ENCODE data around the gene NANOS2.
"Not testable (repeated sequence)": the region's sequence is repeated elsewhere in the genome, so short reads cannot be mapped to it uniquely, and the experiment has no call there.

Gene NANOS2

GRCh38 chr19:45876411-45877197 lies 38.0 kb downstream of the NANOS2 start:
- Mint-ChIP-seq H3K4me1 (peaks cover 13% of the 10 kb centered on the region), H3K9me3 (no peaks in the 10 kb centered on the region), H3K4me3 (peak overlapping the region; percentile 23), H3K27me3 (peaks cover 6% of the 10 kb centered on the region), H3K36me3 (no peaks in the 10 kb centered on the region), H3K27ac (peak overlapping the region; percentile 0)

- H3K4me3 Mint-ChIP-seq, result peak overlapping the region; percentile 23
- H3K36me3 Mint-ChIP-seq, result no peaks in the 10 kb centered on the region
- H3K27ac Mint-ChIP-seq, result peak overlapping the region; percentile 0
- no peaks in the 10 kb centered on the region for H3K9me3 Mint-ChIP-seq
- peaks cover 6% of the 10 kb centered on the region for H3K27me3 Mint-ChIP-seq
- peaks cover 10% of the 10 kb centered on the region for H3K4me1 Mint-ChIP-seq
These were observed 38.5 kb downstream of the NANOS2 start for GRCh38 chr19:45876161-45876410.

DNA sequence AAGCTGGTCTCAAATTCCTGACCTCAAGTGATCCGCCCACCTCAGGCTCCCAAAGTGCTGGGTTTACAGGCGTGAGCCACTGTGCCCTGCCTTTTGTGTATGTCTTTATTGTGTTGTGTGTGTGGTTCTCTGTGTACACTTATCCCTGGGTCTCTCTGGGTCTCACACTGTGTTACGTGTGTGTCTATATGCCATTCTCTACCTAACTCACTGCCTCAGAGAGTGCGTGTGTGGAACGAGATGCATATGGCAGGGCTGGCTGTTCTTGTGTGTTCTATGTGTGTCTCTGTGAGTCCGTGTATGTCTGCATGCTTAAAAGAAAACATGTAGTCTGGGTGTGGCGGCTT lies 40.0 kb downstream of the NANOS2 start:
- Mint-ChIP-seq H3K27ac (peak overlapping the region; percentile 84), H3K27me3 (peaks cover 6% of the 10 kb centered on the region), H3K9me3 (no peaks in the 10 kb centered on the region), H3K36me3 (no peaks in the 10 kb centered on the region), H3K4me3 (no peak overlapping the region), H3K4me1 (peaks cover 10% of the 10 kb centered on the region)

- peaks cover 6% of the 10 kb centered on the region for H3K27me3 Mint-ChIP-seq
These were observed 41.3 kb downstream of the NANOS2 start for GRCh38 chr19:45873219-45873772.

GRCh38 chr19:45872095-45872919 lies 42.3 kb downstream of the NANOS2 start:
- no peaks in the 10 kb centered on the region for H3K36me3 Mint-ChIP-seq
- peaks cover 9% of the 10 kb centered on the region for H3K4me1 Mint-ChIP-seq
- no peak overlapping the region for H3K27ac Mint-ChIP-seq
- H3K9me3 Mint-ChIP-seq, result no peaks in the 10 kb centered on the region
- H3K4me3 Mint-ChIP-seq, result no peak overlapping the region
- peaks cover 6% of the 10 kb centered on the region for H3K27me3 Mint-ChIP-seq

More at GRCh38 chr19:45873219-45873772, 41.3 kb downstream of the NANOS2 start:
- no peaks in the 10 kb centered on the region for H3K36me3 Mint-ChIP-seq
- H3K27ac Mint-ChIP-seq, result no peak overlapping the region
- H3K4me1 Mint-ChIP-seq, result peaks cover 10% of the 10 kb centered on the region
- no peak overlapping the region for H3K4me3 Mint-ChIP-seq
- no peaks in the 10 kb centered on the region for H3K9me3 Mint-ChIP-seq

DNA sequence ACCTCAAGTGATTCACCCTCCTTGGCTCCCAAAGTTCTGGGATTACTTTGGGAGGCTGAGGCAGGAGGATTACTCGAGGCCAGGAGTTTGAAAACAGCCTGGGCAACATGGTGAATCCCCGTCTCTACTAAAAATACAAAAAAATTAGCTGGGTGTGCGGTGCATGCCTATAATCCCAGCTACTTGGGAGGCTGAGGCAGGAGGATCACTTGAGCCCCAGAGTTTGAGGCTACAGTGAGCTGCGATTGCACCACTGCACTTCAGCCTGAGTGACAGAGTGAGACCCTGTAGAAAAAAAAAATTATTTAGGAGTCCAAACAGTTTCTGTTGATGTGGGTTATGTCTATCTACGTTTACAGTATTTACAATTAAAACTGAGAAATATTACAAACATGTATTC lies 43.8 kb downstream of the NANOS2 start:
- Mint-ChIP-seq H3K27ac (no peak overlapping the region), H3K4me1 (no peaks in the 10 kb centered on the region), H3K36me3 (no peaks in the 10 kb centered on the region), H3K27me3 (peaks cover 4% of the 10 kb centered on the region), H3K4me3 (no peak overlapping the region), H3K9me3 (no peaks in the 10 kb centered on the region)

GRCh38 chr19:45867241-45867640 lies 47.3 kb downstream of the NANOS2 start:
- not testable (repeated sequence) for H3K36me3 Mint-ChIP-seq, H3K4me3 Mint-ChIP-seq, H3K9me3 Mint-ChIP-seq, H3K27ac Mint-ChIP-seq
- H3K27me3 Mint-ChIP-seq, result peaks cover 13% of the 10 kb centered on the region
- H3K4me1 Mint-ChIP-seq, result peaks cover 11% of the 10 kb centered on the region

DNA sequence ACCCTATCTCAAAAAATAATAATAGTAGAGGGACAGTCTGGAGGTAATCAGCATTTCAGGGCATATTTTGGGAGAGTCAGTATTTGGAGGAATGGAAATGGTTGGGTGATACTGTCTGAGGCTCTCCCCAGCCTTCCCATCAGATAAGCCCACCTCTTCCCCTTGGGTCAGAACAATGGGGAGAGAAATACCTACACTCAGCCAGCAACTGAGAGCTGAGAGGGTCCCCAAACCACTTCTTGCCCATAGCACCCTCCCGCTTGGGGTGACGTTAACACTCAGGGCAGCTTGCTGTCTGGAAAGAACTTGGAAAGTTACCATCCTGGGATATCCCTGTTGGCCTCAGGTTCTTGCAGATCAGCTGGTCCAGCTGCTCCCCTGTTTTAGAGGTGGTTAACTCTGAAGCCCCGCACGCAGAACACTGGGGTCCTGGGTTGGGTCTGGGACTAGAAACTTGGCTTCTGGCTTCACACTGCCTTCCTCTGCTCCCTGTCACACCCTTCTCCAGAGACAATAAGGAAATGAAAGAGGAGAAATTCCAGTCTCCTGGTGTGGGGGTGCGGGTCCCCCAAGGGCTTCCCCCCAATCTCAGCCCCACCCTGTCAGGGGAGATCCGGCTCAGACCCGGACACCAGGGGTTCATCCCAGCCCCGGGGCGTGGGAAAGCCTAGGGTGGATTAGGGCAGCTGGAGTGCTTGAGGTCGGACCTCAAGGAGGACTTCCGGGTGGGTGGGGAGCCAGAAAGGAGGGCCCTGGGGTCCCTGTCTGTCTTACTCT lies 48.0 kb downstream of the NANOS2 start:
- Mint-ChIP-seq H3K4me3 (no peak overlapping the region), H3K9me3 (no peaks in the 10 kb centered on the region), H3K36me3 (no peaks in the 10 kb centered on the region), H3K4me1 (peaks cover 16% of the 10 kb centered on the region), H3K27ac (no peak overlapping the region), H3K27me3 (peaks cover 13% of the 10 kb centered on the region)

- Mint-ChIP-seq H3K4me1 (peaks cover 21% of the 10 kb centered on the region), H3K27ac (no peak overlapping the region), H3K27me3 (peaks cover 13% of the 10 kb centered on the region), H3K4me3 (no peak overlapping the region), H3K9me3 (no peaks in the 10 kb centered on the region), H3K36me3 (peaks cover 2% of the 10 kb centered on the region)
These were observed 49.2 kb downstream of the NANOS2 start for GRCh38 chr19:45865269-45865948.

GRCh38 chr19:45864629-45865082 lies 49.9 kb downstream of the NANOS2 start:
- Mint-ChIP-seq H3K4me1 (peaks cover 24% of the 10 kb centered on the region), H3K9me3 (no peaks in the 10 kb centered on the region), H3K36me3 (peaks cover 2% of the 10 kb centered on the region), H3K4me3 (peak overlapping the region; percentile 60), H3K27me3 (peaks cover 13% of the 10 kb centered on the region), H3K27ac (peak overlapping the region; percentile 76)

DNA sequence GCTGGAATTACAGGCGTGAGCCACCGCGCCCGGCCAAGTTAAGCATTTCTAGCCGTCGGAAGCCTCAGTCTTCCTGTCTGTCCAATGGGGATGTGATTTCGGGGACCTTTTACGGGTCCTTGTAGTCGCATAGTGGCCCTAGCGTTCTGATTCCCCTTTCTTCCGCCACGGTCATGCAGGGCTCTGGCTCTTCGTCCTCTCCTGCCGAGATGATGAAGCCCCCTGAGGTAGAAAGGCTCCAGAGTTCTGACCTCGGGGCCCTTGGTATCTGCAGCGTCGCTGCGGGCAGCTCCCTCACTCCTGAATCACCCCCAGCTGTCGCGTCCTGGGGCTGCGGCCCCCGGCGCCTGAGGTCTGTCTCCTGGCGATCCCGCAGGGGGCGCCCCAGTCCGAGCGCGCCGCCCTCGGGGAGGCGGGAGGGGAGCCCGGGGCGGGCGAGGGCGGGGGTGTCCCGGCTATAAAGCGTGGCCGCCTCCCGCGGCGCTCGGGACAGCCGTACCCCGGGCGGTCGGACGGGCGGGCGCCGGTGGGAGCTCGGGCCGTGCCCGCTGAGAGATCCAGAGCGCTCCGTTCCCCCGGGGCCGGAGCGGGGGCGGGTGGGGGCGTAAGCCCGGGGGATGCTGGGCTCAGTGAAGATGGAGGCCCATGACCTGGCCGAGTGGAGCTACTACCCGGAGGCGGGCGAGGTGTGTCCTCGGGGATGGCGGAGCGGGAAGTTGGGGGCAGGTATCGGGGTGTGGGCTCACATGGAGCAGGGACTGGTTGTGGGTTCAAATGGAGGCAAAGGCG lies 50.5 kb downstream of the NANOS2 start, which contains the start of gene FOXA3:
Gene FOXA3, plus strand, starts transcription at position 487 of the 789 bp plus-strand sequence. Its CDS starts 131 bp downstream, at position 618.
- peak within 1 kb of the TSS; percentile 94 for H3K27ac Mint-ChIP-seq
- no peaks in the 10 kb centered on the region for H3K9me3 Mint-ChIP-seq
- H3K27me3 Mint-ChIP-seq, result peaks cover 13% of the 10 kb centered on the region
- peak within 1 kb of the TSS; percentile 94 for H3K4me3 Mint-ChIP-seq
- peaks cover 25% of the 10 kb centered on the region for H3K4me1 Mint-ChIP-seq
- H3K36me3 Mint-ChIP-seq, result peaks cover 2% of the 10 kb centered on the region

DNA sequence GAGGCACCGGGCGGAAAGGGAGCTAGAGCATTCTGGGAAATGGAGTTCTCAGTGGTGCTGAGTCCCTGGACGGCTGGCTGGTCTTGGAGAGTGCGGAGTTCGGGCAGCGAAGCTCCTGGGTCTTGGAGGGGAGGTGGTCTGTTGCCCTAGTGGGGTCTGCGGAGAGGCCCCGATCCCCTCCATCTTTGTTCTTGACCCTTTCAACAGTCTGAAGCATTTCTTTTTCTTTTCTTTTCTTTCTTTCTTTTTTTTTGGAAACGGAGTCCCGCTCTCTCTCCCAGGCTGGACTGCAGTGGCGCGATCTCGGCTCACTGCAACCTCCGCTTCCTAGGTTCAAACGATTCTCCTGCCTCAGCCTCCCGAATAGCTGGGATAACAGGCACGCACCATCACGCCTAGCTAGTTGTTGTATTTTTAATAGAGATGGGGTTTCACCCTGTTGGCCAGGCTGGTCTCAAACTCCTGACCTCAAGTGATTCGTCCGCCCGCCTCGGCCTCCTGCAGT lies 51.2 kb downstream of the NANOS2 start:
- Mint-ChIP-seq H3K9me3 (no peaks in the 10 kb centered on the region), H3K27me3 (peaks cover 13% of the 10 kb centered on the region), H3K4me1 (peaks cover 29% of the 10 kb centered on the region), H3K27ac (peak overlapping the region; percentile 94), H3K36me3 (peaks cover 2% of the 10 kb centered on the region), H3K4me3 (peak overlapping the region; percentile 94)

Measured in activated naive CD4-positive, alpha-beta T cell treated with anti-CD3 and anti-CD28 coated beads, Interleukin-2, amount 50 U/mL, for 24 hours (primary cell).